ENCODE results near the gene ABI3BP.

ABI3BP gene

DNA sequence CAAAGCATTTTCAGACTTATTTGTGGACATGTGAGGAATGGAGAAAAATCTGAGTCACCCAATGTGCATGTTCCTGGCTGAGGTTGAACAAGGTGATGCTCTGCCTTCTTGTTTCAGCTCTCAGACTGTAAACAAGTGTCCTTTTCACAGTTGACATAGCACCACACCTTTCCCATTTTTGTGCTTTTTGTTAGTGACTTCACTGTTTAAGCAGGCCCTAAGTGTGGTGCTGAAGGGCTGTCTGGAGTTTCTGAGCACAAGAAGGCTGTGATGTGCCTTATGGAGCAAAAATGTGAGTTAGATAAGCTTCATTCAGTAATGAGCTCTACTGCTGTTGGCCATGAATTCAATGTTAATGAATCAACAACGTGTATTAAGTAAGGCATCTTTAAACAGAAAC lies 20.4 kb downstream of the ABI3BP start:
- H3K4me3 ChIP-seq (ENCODE audit: low read depth, low read length): no peak overlapping the region
- TF ChIP-seq, protein P1, sequence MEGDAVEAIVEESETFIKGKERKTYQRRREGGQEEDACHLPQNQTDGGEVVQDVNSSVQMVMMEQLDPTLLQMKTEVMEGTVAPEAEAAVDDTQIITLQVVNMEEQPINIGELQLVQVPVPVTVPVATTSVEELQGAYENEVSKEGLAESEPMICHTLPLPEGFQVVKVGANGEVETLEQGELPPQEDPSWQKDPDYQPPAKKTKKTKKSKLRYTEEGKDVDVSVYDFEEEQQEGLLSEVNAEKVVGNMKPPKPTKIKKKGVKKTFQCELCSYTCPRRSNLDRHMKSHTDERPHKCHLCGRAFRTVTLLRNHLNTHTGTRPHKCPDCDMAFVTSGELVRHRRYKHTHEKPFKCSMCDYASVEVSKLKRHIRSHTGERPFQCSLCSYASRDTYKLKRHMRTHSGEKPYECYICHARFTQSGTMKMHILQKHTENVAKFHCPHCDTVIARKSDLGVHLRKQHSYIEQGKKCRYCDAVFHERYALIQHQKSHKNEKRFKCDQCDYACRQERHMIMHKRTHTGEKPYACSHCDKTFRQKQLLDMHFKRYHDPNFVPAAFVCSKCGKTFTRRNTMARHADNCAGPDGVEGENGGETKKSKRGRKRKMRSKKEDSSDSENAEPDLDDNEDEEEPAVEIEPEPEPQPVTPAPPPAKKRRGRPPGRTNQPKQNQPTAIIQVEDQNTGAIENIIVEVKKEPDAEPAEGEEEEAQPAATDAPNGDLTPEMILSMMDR (IDR thresholded peaks at IDR 0.05; ENCODE audit: borderline replicate concordance, insufficient read depth, low read depth, low read length): no peak

DNA sequence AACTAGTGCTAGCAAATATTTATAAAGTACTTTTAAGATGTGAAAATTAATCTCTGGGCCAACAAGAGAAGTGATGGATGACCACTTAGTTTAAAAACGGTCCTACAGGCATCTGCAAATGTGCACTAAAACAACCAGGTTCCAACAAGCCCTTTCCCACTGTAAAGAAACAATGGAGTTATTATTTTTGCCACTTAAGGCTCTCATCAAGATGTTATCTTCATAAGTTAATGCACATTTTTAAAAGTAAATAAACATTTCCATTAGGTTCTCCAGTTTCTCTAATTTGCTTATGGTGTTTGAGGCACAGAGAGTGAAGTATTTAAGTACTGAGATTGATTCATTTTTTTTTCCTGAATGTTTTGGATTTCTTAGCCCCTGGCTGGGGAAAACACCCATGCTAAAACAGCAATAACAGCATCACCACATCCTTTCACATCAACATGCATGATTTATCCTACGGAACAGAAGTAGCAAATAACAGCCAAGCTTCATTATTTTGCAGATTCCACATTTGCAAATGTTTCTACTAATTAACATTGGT lies 20.8 kb downstream of the ABI3BP start:
- H3K4me3 ChIP-seq (ENCODE audit: low read depth, low read length): no peak overlapping the region
- TF ChIP-seq, protein P1 (IDR thresholded peaks at IDR 0.05; ENCODE audit: borderline replicate concordance, insufficient read depth, low read depth, low read length): no peak

DNA sequence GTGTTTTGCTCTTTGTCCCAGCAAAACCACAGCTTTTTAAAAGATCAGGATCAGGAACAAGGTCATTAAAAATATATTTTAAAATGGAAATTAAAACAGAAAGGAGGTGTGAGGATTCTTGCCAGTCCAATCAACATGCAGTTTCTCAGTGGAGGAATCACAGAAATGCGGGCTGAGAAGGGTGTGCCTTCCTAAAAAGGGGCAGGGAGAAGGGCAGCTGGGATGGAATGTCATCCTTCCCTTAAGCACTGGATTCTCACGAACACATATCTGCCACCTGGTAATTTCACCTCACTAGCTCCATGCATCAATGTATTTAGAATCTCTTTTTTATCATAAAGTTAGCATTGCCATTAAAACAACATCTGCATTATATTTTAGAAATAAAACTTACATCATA lies 21.4 kb downstream of the ABI3BP start:
- TF ChIP-seq, protein P1 (IDR thresholded peaks at IDR 0.05; ENCODE audit: borderline replicate concordance, insufficient read depth, low read depth, low read length): no peak

DNA sequence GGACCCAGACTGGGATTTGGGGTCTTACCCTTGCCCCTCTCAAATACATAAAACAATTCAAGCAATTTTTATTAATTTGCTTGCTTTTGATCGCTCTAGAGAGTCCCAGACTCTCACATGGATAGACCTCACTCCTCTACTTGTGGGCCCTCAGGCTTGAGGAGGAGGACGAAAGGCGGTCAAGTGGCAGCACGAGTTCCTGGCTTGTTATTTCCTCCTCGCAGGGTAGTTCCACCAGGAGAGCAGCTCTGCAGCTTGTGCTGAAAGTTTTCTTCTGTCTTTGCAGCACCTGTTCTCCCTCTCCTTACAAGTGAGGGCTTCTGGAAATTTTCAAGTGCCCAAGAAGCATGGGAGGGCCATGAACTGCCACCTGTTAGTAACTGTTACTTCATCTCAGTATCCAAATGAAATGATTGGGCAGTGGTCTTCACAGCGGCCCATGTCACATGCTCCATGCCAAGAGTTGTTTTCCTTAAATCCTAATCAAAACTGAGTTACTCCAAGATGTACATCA lies 22.7 kb downstream of the ABI3BP start:
- no peak overlapping the region for H3K4me3 ChIP-seq (ENCODE audit: low read depth, low read length)
- TF ChIP-seq, protein P1 (IDR thresholded peaks at IDR 0.05; ENCODE audit: borderline replicate concordance, insufficient read depth, low read depth, low read length): no peak

More for the DNA sequence above, 21.4 kb downstream of the ABI3BP start:
- no peak overlapping the region for H3K4me3 ChIP-seq (ENCODE audit: low read depth, low read length)

DNA sequence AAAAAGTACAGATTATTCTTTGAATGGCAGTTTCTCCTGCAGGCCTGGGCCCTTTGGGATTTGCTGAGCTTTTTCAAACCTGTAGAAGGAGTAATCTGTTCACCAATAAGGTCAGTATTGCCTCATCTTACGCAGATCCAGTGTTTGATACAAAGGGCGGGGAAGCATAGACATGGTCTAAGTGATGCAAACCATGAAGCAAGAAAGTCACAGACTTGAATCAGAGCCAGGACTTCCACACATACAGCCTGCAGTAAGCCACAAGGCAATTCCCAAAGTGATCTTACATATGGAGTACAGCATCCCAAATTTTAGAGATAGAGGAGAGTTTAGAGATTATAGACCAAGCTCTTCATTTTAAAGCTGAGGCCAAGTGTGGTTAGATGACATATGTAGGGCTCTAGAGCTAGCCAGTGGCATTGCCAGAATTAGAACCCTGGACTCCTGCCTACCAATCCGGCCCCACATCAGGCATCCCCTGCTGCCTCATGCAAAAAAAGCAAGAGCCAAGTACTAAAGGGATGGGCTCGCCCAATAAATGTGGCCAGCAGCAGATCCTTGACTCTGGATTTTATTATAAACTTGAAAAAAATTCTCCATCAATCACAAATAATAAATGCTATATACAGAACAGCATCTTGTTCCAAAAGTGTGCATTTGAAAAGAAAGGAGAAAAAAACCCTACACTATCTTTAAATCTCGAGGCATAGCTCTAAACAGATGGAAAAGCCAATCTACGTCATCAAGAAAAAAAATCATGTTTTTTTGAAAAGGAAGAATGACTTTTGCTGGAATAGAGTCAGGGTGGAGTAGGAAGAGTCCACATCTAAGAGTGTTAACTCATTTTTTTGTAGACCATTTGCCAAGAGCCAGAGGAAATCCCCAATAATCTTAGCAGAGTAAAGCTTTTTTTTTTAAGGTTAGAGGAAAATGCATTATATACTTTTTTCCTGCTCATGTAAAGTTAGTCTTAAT lies 24.0 kb downstream of the ABI3BP start:
- TF ChIP-seq, protein P1 (IDR thresholded peaks at IDR 0.05; ENCODE audit: borderline replicate concordance, insufficient read depth, low read depth, low read length): no peak
- no peak overlapping the region for H3K4me3 ChIP-seq (ENCODE audit: low read depth, low read length)

DNA sequence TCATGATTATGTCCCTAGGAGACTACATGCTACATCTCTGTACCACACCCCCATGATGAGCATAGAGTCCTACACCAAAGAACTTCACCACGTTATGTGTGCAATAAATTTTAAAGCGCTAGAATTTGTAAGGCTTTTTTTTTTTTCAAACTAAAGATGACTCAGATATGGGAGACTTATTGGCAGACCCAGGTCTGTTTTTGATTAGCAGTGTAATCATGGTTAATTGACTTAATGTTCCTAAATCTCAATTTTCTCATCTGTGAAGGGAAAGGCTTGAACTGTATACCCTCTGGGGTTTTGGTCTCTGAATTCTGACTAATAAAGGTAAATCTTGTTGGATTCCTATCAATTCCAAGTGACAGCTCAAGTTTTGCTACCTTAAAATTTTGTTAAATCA lies 26.4 kb downstream of the ABI3BP start:
- TF ChIP-seq, protein P1 (IDR thresholded peaks at IDR 0.05; ENCODE audit: borderline replicate concordance, insufficient read depth, low read depth, low read length): no peak
- no peak overlapping the region for H3K4me3 ChIP-seq (ENCODE audit: low read depth, low read length)
